HG03571 (cell line): ENCODE data around the gene MPST.

ENCODE experiments used
- ATAC-seq: cut with Tn5 transposase; IDR thresholded peaks from one replicate; pipeline ENCODE4 v1.9.1; 2021; ENCODE audit not compliant: unreplicated experiment

Gene MPST

GRCh38 chr22:37075822-37076433 is 56.4 kb downstream of the MPST start:
- no peak for ATAC-seq

GRCh38 chr22:37077802-37078448 is 58.4 kb downstream of the MPST start:
- no peak for ATAC-seq

- ATAC-seq: no peak
Observed at GRCh38 chr22:37079158-37079557, 59.6 kb downstream of the MPST start.
